SK-N-SH (cell line): Measurements from ENCODE around the gene EPB41L3.

Experiments used
- MEF2A ChIP-seq: IDR thresholded peaks from 2 replicates; pipeline ENCODE4 v1.4.0; 2012; ENCODE audit warnings: low read depth, borderline replicate concordance
- RFX5 ChIP-seq: IDR thresholded peaks from 2 replicates; pipeline ENCODE4 v1.6.1; 2012; ENCODE audit warnings: mild to moderate bottlenecking, improper control_type of control experiment, low read length
- TF ChIP-seq, protein P1 (sequence below): IDR thresholded peaks from 2 replicates; pipeline ENCODE4 v1.4.0; 2012; ENCODE audit warnings: low read depth

DNA sequence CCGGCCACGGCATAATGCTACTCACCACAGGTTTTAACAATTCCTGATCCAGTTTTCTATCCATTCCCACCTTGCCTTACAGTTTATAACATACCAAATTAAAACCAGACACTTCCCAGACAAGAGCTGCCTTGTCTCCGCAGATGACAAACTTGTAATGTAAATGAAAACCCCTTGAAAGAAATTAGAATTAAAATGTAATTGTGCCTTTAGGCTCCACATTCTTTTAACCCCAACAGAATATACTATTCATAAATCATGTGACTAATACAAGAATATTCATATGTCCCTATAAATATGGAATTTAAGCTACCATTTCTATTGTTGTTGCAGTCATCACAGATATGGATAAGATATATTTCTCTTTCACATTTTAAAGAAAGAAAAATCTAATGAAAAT is 178.4 kb downstream of the EPB41L3 start:
- TF ChIP-seq RFX5 (no peak), MEF2A (no peak)
- TF ChIP-seq, protein P1, sequence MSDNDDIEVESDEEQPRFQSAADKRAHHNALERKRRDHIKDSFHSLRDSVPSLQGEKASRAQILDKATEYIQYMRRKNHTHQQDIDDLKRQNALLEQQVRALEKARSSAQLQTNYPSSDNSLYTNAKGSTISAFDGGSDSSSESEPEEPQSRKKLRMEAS: no peak
